OCI-LY7 (cell line): ENCODE results near the gene CDON. TPM values are rescaled to one million over a fixed set of nuclear protein-coding genes. Genes with fewer than 3 reads are reported as not detected.

ENCODE experiments used
- BruUV-seq: library from RNA; stranded (reverse); fragments of 400-500 nt; replicated peaks from 2 replicates; lab custom pipeline; 2021; lab: Mats Ljungman, UMichigan
- CTCF ChIA-PET: fragments of 300-600 bp; sonication (Branson Sonifier 250); formaldehyde crosslinking; loops from one replicate; lab custom pipeline; 2022; ENCODE audit warnings: antibody characterized with exemption; ENCODE audit not compliant: unreplicated experiment; lab: Charles Lee
- POLR2A ChIA-PET: fragments of 300-600 bp; sonication (Branson Sonifier 250); formaldehyde crosslinking; loops from one replicate; lab custom pipeline; 2022; ENCODE audit warnings: antibody characterized with exemption; lab: Charles Lee
- DNase-seq: peaks from one replicate; pipeline ENCODE4 v3.0.0-alpha.2; 2015; ENCODE audit warnings: low spot score
- H2AFZ ChIP-seq: fragments of 200-600 bp; sonication (generic), shearing (Covaris generic); 2 replicates; pipeline ENCODE4 v1.6.1; 2014; ENCODE audit warnings: mild to moderate bottlenecking, antibody characterized with exemption, low read length, moderate library complexity
- H3K27ac ChIP-seq: fragments of 200-600 bp; sonication (generic); 2 replicates; pipeline ENCODE4 v1.5.1; 2014; ENCODE audit warnings: mixed run types, low read depth, mild to moderate bottlenecking, moderate library complexity, low read length, inconsistent platforms; ENCODE audit not compliant: poor library complexity, severe bottlenecking
- H3K36me3 ChIP-seq: fragments of 200-600 bp; sonication (generic); 2 replicates; pipeline ENCODE4 v1.6.1; 2014; ENCODE audit warnings: mild to moderate bottlenecking, antibody characterized with exemption, low read length, moderate library complexity, mixed read lengths; ENCODE audit not compliant: insufficient read depth
- H3K4me1 ChIP-seq: fragments of 200-600 bp; sonication (generic); 2 replicates; pipeline ENCODE4 v1.5.1; 2014; ENCODE audit warnings: mild to moderate bottlenecking, low read length; ENCODE audit not compliant: insufficient read depth, poor library complexity, severe bottlenecking
- H3K4me2 ChIP-seq: fragments of 200-600 bp; sonication (generic); 2 replicates; pipeline ENCODE4 v1.6.1; 2014; ENCODE audit warnings: mild to moderate bottlenecking, low read length
- H3K4me3 ChIP-seq: fragments of 200-600 bp; sonication (generic); 2 replicates; pipeline ENCODE4 v1.5.1; 2014; ENCODE audit warnings: mild to moderate bottlenecking, low read depth, low read length; ENCODE audit not compliant: poor library complexity, severe bottlenecking
- H3K79me2 ChIP-seq: fragments of 200-600 bp; sonication (generic); 2 replicates; pipeline ENCODE4 v1.6.1; 2016; ENCODE audit warnings: low read depth, mild to moderate bottlenecking, low read length, moderate library complexity, mixed read lengths; ENCODE audit not compliant: insufficient read depth
- H3K9me2 ChIP-seq: fragments of 200-600 bp; sonication (generic); 2 replicates; pipeline ENCODE4 v1.6.1; 2016; ENCODE audit warnings: mild to moderate bottlenecking, low read length, mixed read lengths; ENCODE audit not compliant: insufficient read depth
- H3K9me3 ChIP-seq: fragments of 200-600 bp; sonication (generic); 2 replicates; pipeline ENCODE4 v1.6.1; 2014; ENCODE audit warnings: mild to moderate bottlenecking, mixed run types, low read length, mixed read lengths
- H4K20me1 ChIP-seq: fragments of 200-600 bp; sonication (generic); 2 replicates; pipeline ENCODE4 v1.6.1; 2014; ENCODE audit warnings: mild to moderate bottlenecking, antibody characterized with exemption, low read length, moderate library complexity, mixed read lengths; ENCODE audit not compliant: insufficient read depth
- CTCF ChIP-seq: fragments of 200-600 bp; sonication (generic); conservative IDR thresholded peaks from 2 replicates; pipeline ENCODE4 v1.5.1; 2014; ENCODE audit warnings: mild to moderate bottlenecking, antibody characterized with exemption, low read length, moderate library complexity, mixed read lengths
- EZH2phosphoT487 ChIP-seq: fragments of 200-600 bp; sonication (generic); IDR thresholded peaks from 2 replicates; pipeline ENCODE4 v1.6.1; 2018; ENCODE audit warnings: low read depth, borderline replicate concordance, mild to moderate bottlenecking, mixed run types, antibody characterized with exemption, low read length, moderate library complexity, mixed read lengths
- intact Hi-C: fragments of 100-400 bp; cut with micrococcal nuclease; formaldehyde crosslinking; loops from one replicate; pipeline ENCODE4 v1.10.0; 2022; ENCODE audit not compliant: unreplicated experiment
- total RNA-seq, 2 experiments: library from RNA; depleted of rRNA in 1 of 2; stranded (reverse); fragments of >200 nt in 1 of 2; shearing (Covaris generic) in 1 of 2; gene quantifications; 2 replicates each; pipeline ENCODE4 v1.2.3, GENCODE V29; 2014 to 2022

CDON gene
- total RNA-seq, 2 experiments from 2014 or later, result 1.5 to 2.5 TPM

GRCh38 chr11:125976156-125976555, 86.5 kb downstream of the CDON start:
- POLR2A ChIA-PET, result no interaction called here
- CTCF ChIA-PET, result no interaction called here
- no peak overlapping the region for H3K4me2 ChIP-seq
- no peak for TF ChIP-seq CTCF
- no peak for TF ChIP-seq EZH2phosphoT487
- DNase-seq, result no peak
- H4K20me1 ChIP-seq, result no peaks in the 10 kb centered on the region
- H2AFZ ChIP-seq, result no peak overlapping the region
- no peaks in the 10 kb centered on the region for H3K9me3 ChIP-seq
- no peaks in the 10 kb centered on the region for H3K4me1 ChIP-seq
- no peak overlapping the region for H3K4me3 ChIP-seq
- intact Hi-C loops, result no loop called here
- H3K79me2 ChIP-seq, result no peaks in the 10 kb centered on the region
- H3K36me3 ChIP-seq, result no peaks in the 10 kb centered on the region
- no peaks in the 10 kb centered on the region for H3K9me2 ChIP-seq
- BruUV-seq, result no TSS peak
- no peak overlapping the region for H3K27ac ChIP-seq

- POLR2A ChIA-PET, result no interaction called here
- H3K27ac ChIP-seq, result no peak overlapping the region
- H3K4me2 ChIP-seq, result no peak overlapping the region
- intact Hi-C loops, result no loop called here
- no peak for DNase-seq
- no peaks in the 10 kb centered on the region for H3K9me2 ChIP-seq
- no peak overlapping the region for H3K4me3 ChIP-seq
- no peak for TF ChIP-seq CTCF
- no peak for TF ChIP-seq EZH2phosphoT487
- no TSS peak for BruUV-seq
- no peaks in the 10 kb centered on the region for H3K9me3 ChIP-seq
- CTCF ChIA-PET, result no interaction called here
- no peaks in the 10 kb centered on the region for H4K20me1 ChIP-seq
- no peak overlapping the region for H2AFZ ChIP-seq
- no peaks in the 10 kb centered on the region for H3K4me1 ChIP-seq
- H3K79me2 ChIP-seq, result no peaks in the 10 kb centered on the region
- no peaks in the 10 kb centered on the region for H3K36me3 ChIP-seq
Measured at GRCh38 chr11:125975634-125976033, 87.0 kb downstream of the CDON start.

GRCh38 chr11:125974284-125974683, 88.4 kb downstream of the CDON start:
- no TSS peak for BruUV-seq

More at GRCh38 chr11:125974284-125974683, 88.4 kb downstream of the CDON start:
- Histone ChIP-seq H3K9me2 (no peaks in the 10 kb centered on the region), H3K4me1 (no peaks in the 10 kb centered on the region), H4K20me1 (no peaks in the 10 kb centered on the region), H3K4me2 (no peak overlapping the region), H3K27ac (no peak overlapping the region), H3K36me3 (no peaks in the 10 kb centered on the region), H3K79me2 (no peaks in the 10 kb centered on the region), H2AFZ (no peak overlapping the region), H3K4me3 (no peak overlapping the region), H3K9me3 (no peaks in the 10 kb centered on the region)
- no peak for DNase-seq
- intact Hi-C loops, result no loop called here
- CTCF ChIA-PET, result no interaction called here
- POLR2A ChIA-PET, result interaction anchor here (0.7 kb wide), 1 partner anchor 186 kb away, joined by 3 read pairs; no protein-coding TSS in a partner anchor
- TF ChIP-seq CTCF, result no peak
- no peak for TF ChIP-seq EZH2phosphoT487
